HG03066 (cell line): ENCODE results near the gene IFNE.

Experiments
- ATAC-seq: cut with Tn5 transposase; IDR thresholded peaks from one replicate; pipeline ENCODE4 v1.9.1; 2021; ENCODE audit warnings: low read depth; ENCODE audit not compliant: unreplicated experiment

Gene IFNE

GRCh38 chr9:21432672-21433425 is 49.3 kb downstream of the IFNE start:
- ATAC-seq, result peak; percentile 64
